ENCODE data around the gene NLGN2. TPM values are rescaled to one million over a fixed set of nuclear protein-coding genes. Genes with fewer than 3 reads are reported as not detected.

NLGN2 gene
- total RNA-seq, 2 donors from 2014 or later, result 78.5 to 121 TPM

DNA sequence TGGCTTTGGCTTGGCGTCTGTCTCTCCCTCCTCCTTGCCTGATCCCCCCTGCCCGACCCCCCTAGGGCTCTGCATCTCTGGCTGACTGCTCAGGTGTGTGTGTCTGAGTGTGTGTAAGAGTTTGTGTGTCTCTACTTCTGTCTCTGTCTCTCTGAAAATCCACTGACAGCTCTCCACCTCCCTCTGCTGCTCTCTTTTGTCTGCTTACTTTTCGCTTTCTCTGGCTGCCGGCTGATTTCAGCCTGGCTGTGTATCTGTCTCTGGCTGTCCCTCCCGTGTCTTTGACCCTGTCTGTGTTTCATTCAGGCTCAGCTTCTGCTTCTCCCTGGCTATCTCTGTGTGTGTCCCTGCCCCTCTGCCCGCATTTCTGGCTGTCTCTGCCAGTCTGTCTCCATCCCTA is 8.7 kb downstream of the NLGN2 start:
- peaks cover 20% of the 10 kb centered on the region for H3K36me3 ChIP-seq (ENCODE audit: control insufficient read depth, insufficient read depth, low read length)
- no peak overlapping the region for H3K4me3 ChIP-seq (ENCODE audit: low read length)
- TF ChIP-seq, protein P1, sequence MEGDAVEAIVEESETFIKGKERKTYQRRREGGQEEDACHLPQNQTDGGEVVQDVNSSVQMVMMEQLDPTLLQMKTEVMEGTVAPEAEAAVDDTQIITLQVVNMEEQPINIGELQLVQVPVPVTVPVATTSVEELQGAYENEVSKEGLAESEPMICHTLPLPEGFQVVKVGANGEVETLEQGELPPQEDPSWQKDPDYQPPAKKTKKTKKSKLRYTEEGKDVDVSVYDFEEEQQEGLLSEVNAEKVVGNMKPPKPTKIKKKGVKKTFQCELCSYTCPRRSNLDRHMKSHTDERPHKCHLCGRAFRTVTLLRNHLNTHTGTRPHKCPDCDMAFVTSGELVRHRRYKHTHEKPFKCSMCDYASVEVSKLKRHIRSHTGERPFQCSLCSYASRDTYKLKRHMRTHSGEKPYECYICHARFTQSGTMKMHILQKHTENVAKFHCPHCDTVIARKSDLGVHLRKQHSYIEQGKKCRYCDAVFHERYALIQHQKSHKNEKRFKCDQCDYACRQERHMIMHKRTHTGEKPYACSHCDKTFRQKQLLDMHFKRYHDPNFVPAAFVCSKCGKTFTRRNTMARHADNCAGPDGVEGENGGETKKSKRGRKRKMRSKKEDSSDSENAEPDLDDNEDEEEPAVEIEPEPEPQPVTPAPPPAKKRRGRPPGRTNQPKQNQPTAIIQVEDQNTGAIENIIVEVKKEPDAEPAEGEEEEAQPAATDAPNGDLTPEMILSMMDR (conservative IDR thresholded peaks at IDR 0.05), result no peak
- no peak for DNase-seq
- H3K4me1 Mint-ChIP-seq, result no peaks in the 10 kb centered on the region
- H3K27ac ChIP-seq (ENCODE audit: low read depth, low read length), result no peak overlapping the region
- peaks cover 22% of the 10 kb centered on the region for H3K36me3 Mint-ChIP-seq (ENCODE audit: low read depth)
- WGBS, 2 experiments (ENCODE audit: insufficient coverage in 1 of 2, insufficient read length in 1 of 2), result 88 to 90% methylated on average over 4 to 5 of the region's 6 CpGs
- H3K9me3 ChIP-seq (ENCODE audit: control insufficient read depth, low read length), result no peaks in the 10 kb centered on the region
- H3K9ac ChIP-seq (ENCODE audit: extremely low read depth, low read length, poor library complexity, severe bottlenecking), result no peak overlapping the region
- no peaks in the 10 kb centered on the region for H3K9me3 Mint-ChIP-seq
- no peaks in the 10 kb centered on the region for H3K4me1 ChIP-seq (ENCODE audit: control insufficient read depth, insufficient read depth, low read length)
- no peaks in the 10 kb centered on the region for H3K27me3 Mint-ChIP-seq (ENCODE audit: insufficient read depth)
- H3K27me3 ChIP-seq (ENCODE audit: control insufficient read depth, insufficient read depth, low read length, poor library complexity, severe bottlenecking), result no peaks in the 10 kb centered on the region
- H3K4me3 Mint-ChIP-seq, result no peak overlapping the region
- H3K27ac Mint-ChIP-seq, result no peak overlapping the region

- H3K4me3 Mint-ChIP-seq, result no peak overlapping the region
- peaks cover 20% of the 10 kb centered on the region for H3K36me3 ChIP-seq (ENCODE audit: control insufficient read depth, insufficient read depth, low read length)
- H3K4me3 ChIP-seq (ENCODE audit: low read length), result no peak overlapping the region
- peaks cover 20% of the 10 kb centered on the region for H3K36me3 Mint-ChIP-seq (ENCODE audit: low read depth)
- H3K27me3 ChIP-seq (ENCODE audit: control insufficient read depth, insufficient read depth, low read length, poor library complexity, severe bottlenecking), result no peaks in the 10 kb centered on the region
- no peaks in the 10 kb centered on the region for H3K4me1 ChIP-seq (ENCODE audit: control insufficient read depth, insufficient read depth, low read length)
- no peaks in the 10 kb centered on the region for H3K9me3 ChIP-seq (ENCODE audit: control insufficient read depth, low read length)
- no peak for DNase-seq
- H3K4me1 Mint-ChIP-seq, result no peaks in the 10 kb centered on the region
- no peak overlapping the region for H3K27ac ChIP-seq (ENCODE audit: low read depth, low read length)
- H3K9me3 Mint-ChIP-seq, result no peaks in the 10 kb centered on the region
- TF ChIP-seq, protein P1 (conservative IDR thresholded peaks at IDR 0.05), result no peak
- no peaks in the 10 kb centered on the region for H3K27me3 Mint-ChIP-seq (ENCODE audit: insufficient read depth)
- H3K9ac ChIP-seq (ENCODE audit: extremely low read depth, low read length, poor library complexity, severe bottlenecking), result no peak overlapping the region
- H3K27ac Mint-ChIP-seq, result no peak overlapping the region
- WGBS, 2 experiments (ENCODE audit: insufficient coverage in 1 of 2, insufficient read length in 1 of 2), result 93 to 98% methylated on average over 18 to 54 of the region's 54 CpGs
These were observed 9.5 kb downstream of the NLGN2 start for GRCh38 chr17:7417056-7417655.

- Mint-ChIP-seq H3K36me3 (ENCODE audit: low read depth) (peaks cover 19% of the 10 kb centered on the region), H3K4me3 (no peak overlapping the region)
These were observed 11.0 kb downstream of the NLGN2 start for GRCh38 chr17:7418472-7419152.

More at GRCh38 chr17:7418472-7419152, 11.0 kb downstream of the NLGN2 start:
- Mint-ChIP-seq H3K9me3 (no peaks in the 10 kb centered on the region), H3K27ac (no peak overlapping the region), H3K4me1 (no peaks in the 10 kb centered on the region), H3K27me3 (ENCODE audit: insufficient read depth) (no peaks in the 10 kb centered on the region)
- no peak for DNase-seq
- H3K27me3 ChIP-seq (ENCODE audit: control insufficient read depth, insufficient read depth, low read length, poor library complexity, severe bottlenecking), result no peaks in the 10 kb centered on the region
- H3K9me3 ChIP-seq (ENCODE audit: control insufficient read depth, low read length), result no peaks in the 10 kb centered on the region
- no peak overlapping the region for H3K9ac ChIP-seq (ENCODE audit: extremely low read depth, low read length, poor library complexity, severe bottlenecking)
- H3K27ac ChIP-seq (ENCODE audit: low read depth, low read length), result peak overlapping the region; percentile 24
- H3K36me3 ChIP-seq (ENCODE audit: control insufficient read depth, insufficient read depth, low read length), result peaks cover 20% of the 10 kb centered on the region
- no peak overlapping the region for H3K4me3 ChIP-seq (ENCODE audit: low read length)
- no peaks in the 10 kb centered on the region for H3K4me1 ChIP-seq (ENCODE audit: control insufficient read depth, insufficient read depth, low read length)
- 70 to 82% methylated on average over 10 to 18 of the region's 18 CpGs for WGBS, 2 experiments (ENCODE audit: insufficient coverage in 1 of 2, insufficient read length in 1 of 2)
- TF ChIP-seq, protein P1 (conservative IDR thresholded peaks at IDR 0.05), result no peak
